Ishikawa (cell line): ENCODE data around the gene SLCO3A1.

Experiments
- CEBPB ChIP-seq: IDR thresholded peaks from 2 replicates; pipeline ENCODE4 v1.6.1; 2012
- CREB1 ChIP-seq: IDR thresholded peaks from 2 replicates; pipeline ENCODE4 v1.6.1; 2012; ENCODE audit warnings: low read depth
- EP300 ChIP-seq: IDR thresholded peaks from 2 replicates; pipeline ENCODE4 v1.6.1; 2012; ENCODE audit warnings: borderline replicate concordance
- FOXM1 ChIP-seq: IDR thresholded peaks from 2 replicates; pipeline ENCODE4 v1.6.1; 2012; ENCODE audit warnings: low read depth, borderline replicate concordance
- NFIC ChIP-seq: IDR thresholded peaks from 2 replicates; pipeline ENCODE4 v1.6.1; 2012
- RAD21 ChIP-seq: IDR thresholded peaks from 2 replicates; pipeline ENCODE4 v1.6.1; 2012; ENCODE audit warnings: low read depth
- TAF1 ChIP-seq: IDR thresholded peaks from 2 replicates; pipeline ENCODE4 v1.6.1; 2012; ENCODE audit warnings: low read depth, mild to moderate bottlenecking
- USF1 ChIP-seq: IDR thresholded peaks from 2 replicates; pipeline ENCODE4 v1.6.1; 2012
- YY1 ChIP-seq: IDR thresholded peaks from 2 replicates; pipeline ENCODE4 v1.6.1; 2012; ENCODE audit warnings: low read depth
- TF ChIP-seq, protein P1 (sequence below): IDR thresholded peaks from 2 replicates; pipeline ENCODE4 v1.6.1; 2012; ENCODE audit warnings: low read depth, mild to moderate bottlenecking

- TF ChIP-seq FOXM1 (no peak), CEBPB (no peak), TAF1 (no peak), RAD21 (no peak), USF1 (no peak), CREB1 (no peak), YY1 (no peak), EP300 (no peak), NFIC (no peak)
- TF ChIP-seq, protein P1, sequence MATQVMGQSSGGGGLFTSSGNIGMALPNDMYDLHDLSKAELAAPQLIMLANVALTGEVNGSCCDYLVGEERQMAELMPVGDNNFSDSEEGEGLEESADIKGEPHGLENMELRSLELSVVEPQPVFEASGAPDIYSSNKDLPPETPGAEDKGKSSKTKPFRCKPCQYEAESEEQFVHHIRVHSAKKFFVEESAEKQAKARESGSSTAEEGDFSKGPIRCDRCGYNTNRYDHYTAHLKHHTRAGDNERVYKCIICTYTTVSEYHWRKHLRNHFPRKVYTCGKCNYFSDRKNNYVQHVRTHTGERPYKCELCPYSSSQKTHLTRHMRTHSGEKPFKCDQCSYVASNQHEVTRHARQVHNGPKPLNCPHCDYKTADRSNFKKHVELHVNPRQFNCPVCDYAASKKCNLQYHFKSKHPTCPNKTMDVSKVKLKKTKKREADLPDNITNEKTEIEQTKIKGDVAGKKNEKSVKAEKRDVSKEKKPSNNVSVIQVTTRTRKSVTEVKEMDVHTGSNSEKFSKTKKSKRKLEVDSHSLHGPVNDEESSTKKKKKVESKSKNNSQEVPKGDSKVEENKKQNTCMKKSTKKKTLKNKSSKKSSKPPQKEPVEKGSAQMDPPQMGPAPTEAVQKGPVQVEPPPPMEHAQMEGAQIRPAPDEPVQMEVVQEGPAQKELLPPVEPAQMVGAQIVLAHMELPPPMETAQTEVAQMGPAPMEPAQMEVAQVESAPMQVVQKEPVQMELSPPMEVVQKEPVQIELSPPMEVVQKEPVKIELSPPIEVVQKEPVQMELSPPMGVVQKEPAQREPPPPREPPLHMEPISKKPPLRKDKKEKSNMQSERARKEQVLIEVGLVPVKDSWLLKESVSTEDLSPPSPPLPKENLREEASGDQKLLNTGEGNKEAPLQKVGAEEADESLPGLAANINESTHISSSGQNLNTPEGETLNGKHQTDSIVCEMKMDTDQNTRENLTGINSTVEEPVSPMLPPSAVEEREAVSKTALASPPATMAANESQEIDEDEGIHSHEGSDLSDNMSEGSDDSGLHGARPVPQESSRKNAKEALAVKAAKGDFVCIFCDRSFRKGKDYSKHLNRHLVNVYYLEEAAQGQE = no peak
Measured at GRCh38 chr15:92073044-92073785, 219.7 kb downstream of the SLCO3A1 start.
